KMS-11 (cell line): ENCODE measurements around the gene PISD.

Experiments used
- H2AFZ ChIP-seq: fragments of 200-600 bp; sonication (generic); 2 replicates; pipeline ENCODE4 v1.6.1; 2016; ENCODE audit warnings: antibody characterized with exemption, mixed run types, low read depth
- H3K27ac ChIP-seq: fragments of 200-600 bp; sonication (generic); 2 replicates; pipeline ENCODE4 v1.6.1; 2016; ENCODE audit warnings: mild to moderate bottlenecking, mixed run types
- H3K27me3 ChIP-seq: fragments of 200-600 bp; sonication (generic); 2 replicates; pipeline ENCODE4 v1.6.1; 2017; ENCODE audit warnings: mild to moderate bottlenecking, low read depth, mixed run types, moderate library complexity; ENCODE audit not compliant: insufficient read depth
- H3K36me3 ChIP-seq: fragments of 200-600 bp; sonication (generic); 2 replicates; pipeline ENCODE4 v1.6.1; 2017; ENCODE audit warnings: mild to moderate bottlenecking, mixed run types; ENCODE audit not compliant: insufficient read depth
- H3K4me1 ChIP-seq: fragments of 200-600 bp; sonication (generic); 2 replicates; pipeline ENCODE4 v1.6.1; 2016; ENCODE audit warnings: mild to moderate bottlenecking, low read depth, mixed run types; ENCODE audit not compliant: poor library complexity, severe bottlenecking
- H3K4me2 ChIP-seq: fragments of 200-600 bp; sonication (generic); 2 replicates; pipeline ENCODE4 v1.7.0; 2016; ENCODE audit warnings: mild to moderate bottlenecking, mixed run types
- H3K4me3 ChIP-seq: fragments of 200-600 bp; sonication (generic); IDR thresholded peaks from 2 replicates; pipeline ENCODE4 v1.6.1; 2017; ENCODE audit warnings: low read depth, low read length, mixed read lengths; ENCODE audit not compliant: insufficient read depth
- H3K79me2 ChIP-seq: fragments of 200-600 bp; sonication (generic); 2 replicates; pipeline ENCODE4 v1.6.1; 2016; ENCODE audit warnings: low read depth, mixed run types; ENCODE audit not compliant: insufficient read depth
- H3K9ac ChIP-seq: fragments of 200-600 bp; sonication (generic); 2 replicates; pipeline ENCODE4 v1.6.1; 2016; ENCODE audit warnings: mild to moderate bottlenecking, mixed run types
- H4K20me1 ChIP-seq: fragments of 200-600 bp; sonication (generic); 2 replicates; pipeline ENCODE4 v1.6.1; 2016; ENCODE audit warnings: mild to moderate bottlenecking, mixed run types; ENCODE audit not compliant: insufficient read depth
- CTCF ChIP-seq: fragments of 200-600 bp; sonication (generic); conservative IDR thresholded peaks from 2 replicates; pipeline ENCODE4 v1.6.1; 2017; ENCODE audit warnings: low read depth, mild to moderate bottlenecking, antibody characterized with exemption, low read length, moderate library complexity, mixed read lengths

Gene PISD

GRCh38 chr22:31652911-31653684, 8.9 kb downstream of the PISD start:
- Histone ChIP-seq H2AFZ (no peak overlapping the region), H3K4me1 (peaks cover 6% of the 10 kb centered on the region), H3K79me2 (peaks cover 65% of the 10 kb centered on the region; the same call in 1 of the 2 replicates), H3K9ac (no peak overlapping the region), H3K27me3 (no peaks in the 10 kb centered on the region), H3K4me3 (no peak overlapping the region), H3K4me2 (no peak overlapping the region), H3K27ac (no peak overlapping the region), H3K36me3 (no peaks in the 10 kb centered on the region; the same call in 1 of the 2 replicates), H4K20me1 (no peaks in the 10 kb centered on the region)
- no peak for TF ChIP-seq CTCF

GRCh38 chr22:31652088-31652487, 9.9 kb downstream of the PISD start:
- H3K9ac ChIP-seq, result no peak overlapping the region
- H3K79me2 ChIP-seq, result peaks cover 56% of the 10 kb centered on the region; the same call in 1 of the 2 replicates
- peaks cover 10% of the 10 kb centered on the region for H3K4me1 ChIP-seq
- H3K36me3 ChIP-seq, result no peaks in the 10 kb centered on the region; the same call in 1 of the 2 replicates
- no peak for TF ChIP-seq CTCF
- no peaks in the 10 kb centered on the region for H4K20me1 ChIP-seq
- no peaks in the 10 kb centered on the region for H3K27me3 ChIP-seq
- no peak overlapping the region for H2AFZ ChIP-seq
- no peak overlapping the region for H3K27ac ChIP-seq
- H3K4me3 ChIP-seq, result no peak overlapping the region
- H3K4me2 ChIP-seq, result no peak overlapping the region

- H4K20me1 ChIP-seq, result no peaks in the 10 kb centered on the region
- H3K4me1 ChIP-seq, result peaks cover 14% of the 10 kb centered on the region
- H3K4me3 ChIP-seq, result no peak overlapping the region
- H3K4me2 ChIP-seq, result no peak overlapping the region
- H3K36me3 ChIP-seq, result no peaks in the 10 kb centered on the region; the same call in 1 of the 2 replicates
- H3K79me2 ChIP-seq, result peaks cover 52% of the 10 kb centered on the region; the same call in 1 of the 2 replicates
- H3K27ac ChIP-seq, result no peak overlapping the region
- no peak for TF ChIP-seq CTCF
- no peak overlapping the region for H2AFZ ChIP-seq
- no peak overlapping the region for H3K9ac ChIP-seq
- no peaks in the 10 kb centered on the region for H3K27me3 ChIP-seq
Observed at GRCh38 chr22:31651664-31652063, 10.4 kb downstream of the PISD start.

GRCh38 chr22:31650391-31650790, 11.6 kb downstream of the PISD start:
- Histone ChIP-seq H3K27ac (no peak overlapping the region), H3K4me3 (no peak overlapping the region), H4K20me1 (no peaks in the 10 kb centered on the region), H3K36me3 (no peaks in the 10 kb centered on the region; the same call in 1 of the 2 replicates), H2AFZ (no peak overlapping the region), H3K4me2 (no peak overlapping the region), H3K27me3 (no peaks in the 10 kb centered on the region), H3K9ac (no peak overlapping the region), H3K79me2 (peaks cover 43% of the 10 kb centered on the region; the same call in 1 of the 2 replicates), H3K4me1 (peaks cover 23% of the 10 kb centered on the region)
- TF ChIP-seq CTCF, result no peak
